Progenitor cell of endocrine pancreas (in vitro differentiated cells): ENCODE measurements around the gene BCOR. TPM values are rescaled to one million over a fixed set of nuclear protein-coding genes. Genes with fewer than 3 reads are reported as not detected.
A peak's percentile ranks its signal among the peaks of the same experiment; 100 is the strongest.

Experiments used
- DNase-seq: peaks from one replicate; pipeline ENCODE4 v3.0.0; 2021; ENCODE audit warnings: low spot score; ENCODE audit not compliant: unreplicated experiment
- H3K27ac Mint-ChIP-seq: 2 replicates; pipeline ENCODE4 v1.8.0; 2021; ENCODE audit warnings: mild to moderate bottlenecking, moderate library complexity, mixed read lengths
- H3K27me3 Mint-ChIP-seq: 2 replicates; pipeline ENCODE4 v1.8.0; 2021; ENCODE audit warnings: mixed read lengths
- H3K36me3 Mint-ChIP-seq: 2 replicates; pipeline ENCODE4 v1.8.0; 2022; ENCODE audit warnings: mixed read lengths; ENCODE audit not compliant: insufficient read depth
- H3K4me1 Mint-ChIP-seq: 2 replicates; pipeline ENCODE4 v1.8.0; 2021; ENCODE audit warnings: low read depth, mixed read lengths
- H3K4me3 Mint-ChIP-seq: 2 replicates; pipeline ENCODE4 v1.8.0; 2021; ENCODE audit warnings: low read depth, mild to moderate bottlenecking, moderate library complexity, mixed read lengths
- H3K9me3 Mint-ChIP-seq: 2 replicates; pipeline ENCODE4 v1.8.0; 2021; ENCODE audit warnings: low read depth, mixed read lengths
- CTCF ChIP-seq: fragments of 200-600 bp; sonication (generic); IDR thresholded peaks from one replicate; pipeline ENCODE4 v1.5.0; 2021; ENCODE audit warnings: antibody characterized with exemption, mild to moderate bottlenecking; ENCODE audit not compliant: unreplicated experiment
- total RNA-seq: library from RNA; stranded (reverse); gene quantifications from 2 replicates; pipeline ENCODE4 v1.2.1, GENCODE V29; 2021

BCOR gene
- total RNA-seq, 1 donor from 2014 or later, result 20.5 TPM

GRCh38 chrX:40088299-40088625, 9.5 kb downstream of the BCOR start:
- Mint-ChIP-seq H3K9me3 (no peaks in the 10 kb centered on the region), H3K4me1 (peaks cover 58% of the 10 kb centered on the region), H3K4me3 (no peak overlapping the region), H3K36me3 (peaks cover 1% of the 10 kb centered on the region), H3K27ac (peak overlapping the region; percentile 59), H3K27me3 (peaks cover 21% of the 10 kb centered on the region)
- TF ChIP-seq CTCF, result no peak
- no peak for DNase-seq

- H3K27ac Mint-ChIP-seq, result peak overlapping the region; percentile 59
- peaks cover 15% of the 10 kb centered on the region for H3K27me3 Mint-ChIP-seq
- peaks cover 55% of the 10 kb centered on the region for H3K4me1 Mint-ChIP-seq
- no peak for TF ChIP-seq CTCF
- peaks cover 1% of the 10 kb centered on the region for H3K36me3 Mint-ChIP-seq
- DNase-seq, result no peak
- no peak overlapping the region for H3K4me3 Mint-ChIP-seq
- H3K9me3 Mint-ChIP-seq, result no peaks in the 10 kb centered on the region
These were observed 10.1 kb downstream of the BCOR start for GRCh38 chrX:40087425-40088298.

- H3K27ac Mint-ChIP-seq, result peak overlapping the region; percentile 69
- no peak for DNase-seq
- H3K27me3 Mint-ChIP-seq, result peaks cover 11% of the 10 kb centered on the region
- no peak for TF ChIP-seq CTCF
- H3K36me3 Mint-ChIP-seq, result no peaks in the 10 kb centered on the region
- H3K4me3 Mint-ChIP-seq, result no peak overlapping the region
- H3K9me3 Mint-ChIP-seq, result no peaks in the 10 kb centered on the region
- peaks cover 56% of the 10 kb centered on the region for H3K4me1 Mint-ChIP-seq
These were observed 11.0 kb downstream of the BCOR start for GRCh38 chrX:40086569-40087335.

- no peak for DNase-seq
- peak overlapping the region; percentile 67 for H3K27ac Mint-ChIP-seq
- H3K4me3 Mint-ChIP-seq, result no peak overlapping the region
- H3K36me3 Mint-ChIP-seq, result no peaks in the 10 kb centered on the region
- H3K4me1 Mint-ChIP-seq, result peaks cover 54% of the 10 kb centered on the region
- H3K27me3 Mint-ChIP-seq, result peaks cover 3% of the 10 kb centered on the region
- no peaks in the 10 kb centered on the region for H3K9me3 Mint-ChIP-seq
- no peak for TF ChIP-seq CTCF
These were observed 12.0 kb downstream of the BCOR start for GRCh38 chrX:40085714-40086113.

- no peak for TF ChIP-seq CTCF
- peaks cover 56% of the 10 kb centered on the region for H3K4me1 Mint-ChIP-seq
- H3K9me3 Mint-ChIP-seq, result no peaks in the 10 kb centered on the region
- peaks cover 2% of the 10 kb centered on the region for H3K27me3 Mint-ChIP-seq
- DNase-seq, result no peak
- no peaks in the 10 kb centered on the region for H3K36me3 Mint-ChIP-seq
- peak overlapping the region; percentile 64 for H3K27ac Mint-ChIP-seq
- H3K4me3 Mint-ChIP-seq, result peak overlapping the region; percentile 19
These were observed 12.6 kb downstream of the BCOR start for GRCh38 chrX:40085102-40085551.
